Fibroblast of lung (primary cell): ENCODE results near the gene CYTH2.

ENCODE experiments used
- EZH2 ChIP-seq: IDR thresholded peaks from 2 replicates; pipeline ENCODE4 v1.5.1; 2012; ENCODE audit warnings: low read length, control low read depth, mild to moderate bottlenecking; ENCODE audit errors: missing control alignments
- TF ChIP-seq, protein P1 (sequence below), 2 donors: IDR thresholded peaks in 1 of 2; conservative IDR thresholded peaks in 1 of 2; 1 replicate in 1 of 2; 2 replicates in 1 of 2; pipeline ENCODE4 v1.5.1; 2011 to 2012; ENCODE audit warnings: low read length in 2 of 2, control low read depth in 1 of 2, inconsistent platforms in 1 of 2, low read depth in 1 of 2, mild to moderate bottlenecking in 1 of 2

GRCh38 chr19:48501494-48502349, 32.6 kb downstream of the CYTH2 start:
- TF ChIP-seq, protein P1, sequence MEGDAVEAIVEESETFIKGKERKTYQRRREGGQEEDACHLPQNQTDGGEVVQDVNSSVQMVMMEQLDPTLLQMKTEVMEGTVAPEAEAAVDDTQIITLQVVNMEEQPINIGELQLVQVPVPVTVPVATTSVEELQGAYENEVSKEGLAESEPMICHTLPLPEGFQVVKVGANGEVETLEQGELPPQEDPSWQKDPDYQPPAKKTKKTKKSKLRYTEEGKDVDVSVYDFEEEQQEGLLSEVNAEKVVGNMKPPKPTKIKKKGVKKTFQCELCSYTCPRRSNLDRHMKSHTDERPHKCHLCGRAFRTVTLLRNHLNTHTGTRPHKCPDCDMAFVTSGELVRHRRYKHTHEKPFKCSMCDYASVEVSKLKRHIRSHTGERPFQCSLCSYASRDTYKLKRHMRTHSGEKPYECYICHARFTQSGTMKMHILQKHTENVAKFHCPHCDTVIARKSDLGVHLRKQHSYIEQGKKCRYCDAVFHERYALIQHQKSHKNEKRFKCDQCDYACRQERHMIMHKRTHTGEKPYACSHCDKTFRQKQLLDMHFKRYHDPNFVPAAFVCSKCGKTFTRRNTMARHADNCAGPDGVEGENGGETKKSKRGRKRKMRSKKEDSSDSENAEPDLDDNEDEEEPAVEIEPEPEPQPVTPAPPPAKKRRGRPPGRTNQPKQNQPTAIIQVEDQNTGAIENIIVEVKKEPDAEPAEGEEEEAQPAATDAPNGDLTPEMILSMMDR (conservative IDR thresholded peaks at IDR 0.05 in 1 of 2, IDR thresholded peaks at IDR 0.05 in 1 of 2; ENCODE audit: low read depth in 1 of 2, low read length in 2 of 2) = no peak
- no peak for TF ChIP-seq EZH2
